Measurements from ENCODE around the gene CCDC7.
"Not testable (repeated sequence)": the region's sequence is repeated elsewhere in the genome, so short reads cannot be mapped to it uniquely, and the experiment has no call there.

- TF ChIP-seq, protein P1, sequence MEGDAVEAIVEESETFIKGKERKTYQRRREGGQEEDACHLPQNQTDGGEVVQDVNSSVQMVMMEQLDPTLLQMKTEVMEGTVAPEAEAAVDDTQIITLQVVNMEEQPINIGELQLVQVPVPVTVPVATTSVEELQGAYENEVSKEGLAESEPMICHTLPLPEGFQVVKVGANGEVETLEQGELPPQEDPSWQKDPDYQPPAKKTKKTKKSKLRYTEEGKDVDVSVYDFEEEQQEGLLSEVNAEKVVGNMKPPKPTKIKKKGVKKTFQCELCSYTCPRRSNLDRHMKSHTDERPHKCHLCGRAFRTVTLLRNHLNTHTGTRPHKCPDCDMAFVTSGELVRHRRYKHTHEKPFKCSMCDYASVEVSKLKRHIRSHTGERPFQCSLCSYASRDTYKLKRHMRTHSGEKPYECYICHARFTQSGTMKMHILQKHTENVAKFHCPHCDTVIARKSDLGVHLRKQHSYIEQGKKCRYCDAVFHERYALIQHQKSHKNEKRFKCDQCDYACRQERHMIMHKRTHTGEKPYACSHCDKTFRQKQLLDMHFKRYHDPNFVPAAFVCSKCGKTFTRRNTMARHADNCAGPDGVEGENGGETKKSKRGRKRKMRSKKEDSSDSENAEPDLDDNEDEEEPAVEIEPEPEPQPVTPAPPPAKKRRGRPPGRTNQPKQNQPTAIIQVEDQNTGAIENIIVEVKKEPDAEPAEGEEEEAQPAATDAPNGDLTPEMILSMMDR (IDR thresholded peaks at IDR 0.05; ENCODE audit: insufficient read depth, low read length) = not testable (repeated sequence)
- TF ChIP-seq, protein P2, sequence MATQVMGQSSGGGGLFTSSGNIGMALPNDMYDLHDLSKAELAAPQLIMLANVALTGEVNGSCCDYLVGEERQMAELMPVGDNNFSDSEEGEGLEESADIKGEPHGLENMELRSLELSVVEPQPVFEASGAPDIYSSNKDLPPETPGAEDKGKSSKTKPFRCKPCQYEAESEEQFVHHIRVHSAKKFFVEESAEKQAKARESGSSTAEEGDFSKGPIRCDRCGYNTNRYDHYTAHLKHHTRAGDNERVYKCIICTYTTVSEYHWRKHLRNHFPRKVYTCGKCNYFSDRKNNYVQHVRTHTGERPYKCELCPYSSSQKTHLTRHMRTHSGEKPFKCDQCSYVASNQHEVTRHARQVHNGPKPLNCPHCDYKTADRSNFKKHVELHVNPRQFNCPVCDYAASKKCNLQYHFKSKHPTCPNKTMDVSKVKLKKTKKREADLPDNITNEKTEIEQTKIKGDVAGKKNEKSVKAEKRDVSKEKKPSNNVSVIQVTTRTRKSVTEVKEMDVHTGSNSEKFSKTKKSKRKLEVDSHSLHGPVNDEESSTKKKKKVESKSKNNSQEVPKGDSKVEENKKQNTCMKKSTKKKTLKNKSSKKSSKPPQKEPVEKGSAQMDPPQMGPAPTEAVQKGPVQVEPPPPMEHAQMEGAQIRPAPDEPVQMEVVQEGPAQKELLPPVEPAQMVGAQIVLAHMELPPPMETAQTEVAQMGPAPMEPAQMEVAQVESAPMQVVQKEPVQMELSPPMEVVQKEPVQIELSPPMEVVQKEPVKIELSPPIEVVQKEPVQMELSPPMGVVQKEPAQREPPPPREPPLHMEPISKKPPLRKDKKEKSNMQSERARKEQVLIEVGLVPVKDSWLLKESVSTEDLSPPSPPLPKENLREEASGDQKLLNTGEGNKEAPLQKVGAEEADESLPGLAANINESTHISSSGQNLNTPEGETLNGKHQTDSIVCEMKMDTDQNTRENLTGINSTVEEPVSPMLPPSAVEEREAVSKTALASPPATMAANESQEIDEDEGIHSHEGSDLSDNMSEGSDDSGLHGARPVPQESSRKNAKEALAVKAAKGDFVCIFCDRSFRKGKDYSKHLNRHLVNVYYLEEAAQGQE (IDR thresholded peaks at IDR 0.05; ENCODE audit: insufficient replicate concordance, low read depth) = not testable (repeated sequence)
These were observed 152.1 kb downstream of the CCDC7 start for GRCh38 chr10:32598022-32598421.
